ENCODE results near the gene PRICKLE2. TPM values are rescaled to one million over a fixed set of nuclear protein-coding genes. Genes with fewer than 3 reads are reported as not detected.
A peak's percentile ranks its signal among the peaks of the same experiment; 100 is the strongest.

The PRICKLE2 gene
- total RNA-seq, 1 donor from 2014 or later, result 37.2 TPM

DNA sequence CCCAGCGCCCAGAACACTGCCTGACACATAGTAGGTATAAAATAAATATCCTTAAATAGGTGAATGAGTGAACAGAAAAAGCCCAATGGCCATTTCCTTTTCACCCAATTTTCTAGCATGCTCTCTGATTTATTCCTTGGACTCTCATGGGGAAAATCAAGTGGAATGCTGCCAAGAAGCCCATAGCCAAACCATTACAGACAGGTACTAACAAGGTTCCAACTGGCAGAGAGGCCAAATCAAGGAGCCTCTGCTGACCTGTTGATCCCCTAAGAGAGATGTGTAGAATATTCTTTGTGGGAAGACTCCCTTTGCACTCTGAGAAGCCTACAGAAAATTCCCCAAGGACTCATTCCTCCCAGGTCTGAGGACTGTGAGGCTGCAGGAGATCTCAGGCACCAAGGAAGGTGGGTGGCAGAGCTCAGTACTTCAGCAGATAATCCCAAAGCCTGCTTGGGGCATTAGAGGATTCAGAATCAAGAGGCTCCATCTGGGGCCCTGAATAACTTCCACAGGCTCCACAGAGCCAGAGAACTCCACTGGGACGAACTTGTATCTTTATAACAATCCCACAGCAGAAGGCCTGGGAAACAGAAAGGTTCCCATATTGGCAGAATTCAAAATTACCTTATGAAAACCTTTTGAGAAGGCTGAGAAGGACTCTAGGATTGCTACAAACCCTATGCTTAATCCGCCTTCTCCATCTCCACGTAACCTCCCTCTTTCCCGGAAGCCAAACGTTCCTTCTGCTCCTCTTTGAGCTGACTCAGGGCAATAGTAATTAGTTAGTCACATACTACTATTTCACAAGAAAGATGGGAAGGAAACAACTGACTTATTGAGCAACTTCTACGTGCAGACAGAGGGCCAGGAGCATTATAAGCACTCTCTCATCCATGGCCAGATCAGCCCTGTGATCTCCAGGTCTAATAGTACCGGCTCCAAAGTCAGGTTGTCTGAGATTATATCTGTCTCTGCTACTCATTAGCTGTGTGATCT is 34.5 kb downstream of the PRICKLE2 start:
- no peak for ATAC-seq
- intact Hi-C loops (cut with DNase I), result no loop called here
- TF ChIP-seq, protein P1, sequence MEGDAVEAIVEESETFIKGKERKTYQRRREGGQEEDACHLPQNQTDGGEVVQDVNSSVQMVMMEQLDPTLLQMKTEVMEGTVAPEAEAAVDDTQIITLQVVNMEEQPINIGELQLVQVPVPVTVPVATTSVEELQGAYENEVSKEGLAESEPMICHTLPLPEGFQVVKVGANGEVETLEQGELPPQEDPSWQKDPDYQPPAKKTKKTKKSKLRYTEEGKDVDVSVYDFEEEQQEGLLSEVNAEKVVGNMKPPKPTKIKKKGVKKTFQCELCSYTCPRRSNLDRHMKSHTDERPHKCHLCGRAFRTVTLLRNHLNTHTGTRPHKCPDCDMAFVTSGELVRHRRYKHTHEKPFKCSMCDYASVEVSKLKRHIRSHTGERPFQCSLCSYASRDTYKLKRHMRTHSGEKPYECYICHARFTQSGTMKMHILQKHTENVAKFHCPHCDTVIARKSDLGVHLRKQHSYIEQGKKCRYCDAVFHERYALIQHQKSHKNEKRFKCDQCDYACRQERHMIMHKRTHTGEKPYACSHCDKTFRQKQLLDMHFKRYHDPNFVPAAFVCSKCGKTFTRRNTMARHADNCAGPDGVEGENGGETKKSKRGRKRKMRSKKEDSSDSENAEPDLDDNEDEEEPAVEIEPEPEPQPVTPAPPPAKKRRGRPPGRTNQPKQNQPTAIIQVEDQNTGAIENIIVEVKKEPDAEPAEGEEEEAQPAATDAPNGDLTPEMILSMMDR (IDR thresholded peaks at IDR 0.05), result no peak

DNA sequence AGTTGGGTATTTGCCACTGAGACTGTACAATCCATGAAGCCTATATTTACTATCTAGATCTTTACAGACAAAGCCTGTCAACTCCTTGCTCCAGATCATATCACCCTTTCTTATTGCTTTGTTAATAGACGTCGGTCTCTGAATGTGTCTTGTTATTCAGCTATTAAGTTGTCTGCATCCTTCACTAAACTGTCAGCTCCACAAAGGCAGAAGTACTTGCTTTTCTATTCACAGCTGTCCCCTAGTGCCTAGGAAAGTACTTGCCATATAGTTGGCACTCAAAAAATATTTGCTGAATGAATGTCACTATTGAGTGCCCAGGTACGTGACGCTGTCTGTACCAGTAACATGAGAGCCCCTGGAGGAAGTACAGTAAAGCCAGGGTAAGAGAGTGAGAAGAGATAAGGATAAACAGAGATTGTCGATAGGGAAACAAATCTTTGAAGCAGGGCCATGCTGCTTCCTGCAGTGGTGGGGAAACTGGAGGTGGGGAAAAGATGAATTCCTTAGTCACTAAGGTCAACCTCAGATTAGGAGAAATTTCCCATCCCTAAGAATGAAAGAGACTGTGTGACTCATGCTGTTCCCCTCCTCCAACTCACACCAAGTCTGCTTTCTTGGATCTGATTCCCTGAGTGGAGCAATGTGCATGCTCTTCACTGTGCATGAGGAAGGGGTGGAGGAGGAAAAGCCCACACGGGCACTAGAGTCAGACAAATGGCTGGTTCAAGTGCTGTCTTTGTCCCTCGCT is 36.3 kb downstream of the PRICKLE2 start:
- ATAC-seq (peak; percentile 80), DNase-seq (no peak)
- Histone ChIP-seq H3K4me3 (no peak overlapping the region), H3K36me3 (no peaks in the 10 kb centered on the region), H3K27me3 (no peaks in the 10 kb centered on the region), H3K9me3 (no peaks in the 10 kb centered on the region), H3K4me1 (peaks cover 22% of the 10 kb centered on the region), H3K27ac (peak overlapping the region; percentile 20)
- intact Hi-C loops (cut with DNase I), result no loop called here
- TF ChIP-seq, protein P1 (IDR thresholded peaks at IDR 0.05), result no peak

More for the DNA sequence above, 34.5 kb downstream of the PRICKLE2 start:
- Histone ChIP-seq H3K4me3 (no peak overlapping the region), H3K27me3 (no peaks in the 10 kb centered on the region), H3K27ac (no peak overlapping the region), H3K9me3 (no peaks in the 10 kb centered on the region), H3K4me1 (peaks cover 22% of the 10 kb centered on the region), H3K36me3 (no peaks in the 10 kb centered on the region)
- DNase-seq, result no peak

DNA sequence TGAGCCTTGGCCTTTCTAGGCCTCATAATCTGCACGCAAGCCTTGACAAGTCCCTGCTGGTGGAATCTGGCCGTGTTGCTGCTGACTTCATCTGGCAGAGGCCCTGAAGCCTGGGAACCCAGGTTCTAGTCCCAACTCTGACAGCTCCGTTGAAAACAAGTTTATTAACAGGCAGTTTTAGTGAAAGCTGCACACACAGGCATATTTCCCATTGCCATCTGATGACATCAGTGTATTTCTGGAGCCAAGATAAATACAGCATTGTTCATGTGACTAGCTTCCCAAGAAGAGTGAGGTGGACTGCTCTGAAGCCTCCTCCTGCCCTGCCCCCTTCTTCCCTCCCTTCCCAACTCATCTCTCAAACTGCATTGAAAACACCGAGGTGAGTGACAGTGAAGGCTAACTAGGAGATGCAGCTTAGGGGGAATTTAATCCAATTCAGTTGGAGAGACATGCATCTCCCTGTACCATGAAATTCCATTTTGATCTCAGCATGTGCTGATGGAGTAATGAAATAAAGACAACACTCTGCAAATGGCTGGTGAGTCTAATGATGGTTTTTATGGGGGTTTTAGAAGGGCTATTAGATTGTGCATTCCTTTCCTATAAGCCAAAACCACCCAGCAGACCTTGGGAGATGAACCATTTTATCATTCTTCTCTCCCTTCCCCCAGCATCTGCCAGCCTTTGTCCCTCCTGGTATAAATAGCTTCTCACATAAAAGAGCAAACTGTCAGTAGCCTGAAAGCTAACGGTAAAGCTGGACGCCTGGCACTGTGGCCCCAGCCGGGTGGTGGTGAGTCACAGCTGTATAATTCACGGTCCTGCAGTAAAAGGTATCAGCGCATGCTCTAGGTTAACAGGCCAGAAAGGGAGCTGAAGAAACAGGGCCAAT is 38.0 kb downstream of the PRICKLE2 start:
- no peak overlapping the region for H3K4me3 ChIP-seq
- intact Hi-C loops (cut with DNase I), result no loop called here
- no peak overlapping the region for H3K27ac ChIP-seq
- H3K4me1 ChIP-seq, result peaks cover 22% of the 10 kb centered on the region
- TF ChIP-seq, protein P1 (IDR thresholded peaks at IDR 0.05), result no peak
- DNase-seq, result no peak
- no peaks in the 10 kb centered on the region for H3K36me3 ChIP-seq
- peak; percentile 84 for ATAC-seq
- no peaks in the 10 kb centered on the region for H3K9me3 ChIP-seq
- no peaks in the 10 kb centered on the region for H3K27me3 ChIP-seq

DNA sequence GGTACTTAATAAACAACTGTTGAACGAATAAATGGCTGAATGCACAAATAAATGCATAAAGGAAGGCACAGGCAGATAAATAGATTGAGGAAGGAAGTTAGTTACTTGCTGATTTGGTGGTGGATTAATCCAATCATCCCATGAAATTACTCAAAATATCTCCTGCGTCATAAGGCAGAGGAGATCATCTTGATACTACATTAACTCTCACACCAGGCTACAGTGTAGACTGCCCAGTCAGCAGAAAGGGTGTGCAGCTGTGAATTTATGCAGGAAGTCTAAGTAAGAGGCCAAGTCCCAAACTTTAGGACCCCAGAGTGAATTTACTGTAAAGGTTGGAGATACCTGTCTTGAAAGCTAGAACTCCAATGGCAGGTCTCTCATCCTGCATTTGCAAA is 38.6 kb downstream of the PRICKLE2 start:
- intact Hi-C loops (cut with DNase I), result no loop called here
- Histone ChIP-seq H3K4me1 (peaks cover 22% of the 10 kb centered on the region), H3K9me3 (no peaks in the 10 kb centered on the region), H3K36me3 (no peaks in the 10 kb centered on the region), H3K27ac (no peak overlapping the region), H3K27me3 (no peaks in the 10 kb centered on the region), H3K4me3 (no peak overlapping the region)
- DNase-seq, result no peak
- TF ChIP-seq, protein P1 (IDR thresholded peaks at IDR 0.05), result no peak
- ATAC-seq, result no peak

- no peaks in the 10 kb centered on the region for H3K36me3 ChIP-seq
- intact Hi-C loops (cut with DNase I), result no loop called here
- H3K9me3 ChIP-seq, result no peaks in the 10 kb centered on the region
- H3K27me3 ChIP-seq, result no peaks in the 10 kb centered on the region
- no peak overlapping the region for H3K4me3 ChIP-seq
- H3K27ac ChIP-seq, result no peak overlapping the region
- DNase-seq (no peak), ATAC-seq (no peak)
- peaks cover 22% of the 10 kb centered on the region for H3K4me1 ChIP-seq
- TF ChIP-seq, protein P1 (IDR thresholded peaks at IDR 0.05), result no peak
Measured at GRCh38 chr3:64185436-64185835, 39.8 kb downstream of the PRICKLE2 start.
